ENCODE data around the gene ANP32B.
A peak's percentile ranks its signal among the peaks of the same experiment; 100 is the strongest.

The ANP32B gene

DNA sequence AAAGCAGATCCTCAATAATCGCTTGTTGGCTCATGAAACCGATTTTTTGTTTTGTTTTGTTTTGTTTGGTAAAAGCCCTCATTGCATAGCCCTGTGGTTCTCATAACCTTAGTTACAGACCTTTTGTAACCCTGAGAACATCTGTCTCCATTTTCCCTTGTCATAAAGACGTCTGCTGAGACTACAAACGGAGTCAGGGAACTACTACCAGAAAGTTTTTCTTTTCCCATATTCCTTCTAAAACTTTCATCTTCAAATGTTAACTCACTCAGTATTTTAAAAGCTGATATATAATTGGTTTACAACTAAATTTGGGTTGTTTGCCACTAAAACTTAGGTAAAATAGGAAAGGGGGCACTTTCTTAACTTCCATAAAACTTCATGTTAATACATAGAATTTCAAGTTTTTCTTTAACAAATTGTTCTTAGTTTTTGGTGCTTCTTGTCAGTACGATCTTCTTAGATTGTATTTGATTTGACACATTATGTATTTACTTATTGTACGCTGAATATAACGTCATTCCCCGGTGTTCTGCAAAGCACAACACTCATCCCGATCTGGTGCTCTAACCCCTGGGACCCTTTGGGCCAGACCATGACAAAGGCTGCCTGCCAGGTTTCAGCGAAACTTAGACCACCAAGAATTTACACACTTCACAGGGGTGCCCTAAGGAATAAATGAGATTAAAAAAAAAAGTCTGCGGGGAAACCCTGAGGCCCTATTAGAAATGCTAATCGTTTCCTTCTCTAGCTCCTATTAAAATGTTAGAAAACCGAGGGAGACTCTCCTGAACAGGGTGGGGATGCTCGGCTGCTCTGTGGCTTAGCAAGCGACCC is 1.1 kb upstream of the ANP32B start:
- no peak for TF ChIP-seq TAF1 (IDR thresholded peaks at IDR 0.05; ENCODE audit: borderline replicate concordance, insufficient read depth, low read length)
- no peak for TF ChIP-seq SIN3A (IDR thresholded peaks at IDR 0.05; ENCODE audit: borderline replicate concordance, insufficient read depth, low read length)
- TF ChIP-seq POLR2AphosphoS5 (IDR thresholded peaks at IDR 0.05; ENCODE audit: low read depth, low read length) = no peak
- TF ChIP-seq FOXP2 (optimal IDR thresholded peaks at IDR 0.05; ENCODE audit: borderline replicate concordance, extremely low read depth, extremely low read length, insufficient read depth) = no peak
- TF ChIP-seq, protein P1, sequence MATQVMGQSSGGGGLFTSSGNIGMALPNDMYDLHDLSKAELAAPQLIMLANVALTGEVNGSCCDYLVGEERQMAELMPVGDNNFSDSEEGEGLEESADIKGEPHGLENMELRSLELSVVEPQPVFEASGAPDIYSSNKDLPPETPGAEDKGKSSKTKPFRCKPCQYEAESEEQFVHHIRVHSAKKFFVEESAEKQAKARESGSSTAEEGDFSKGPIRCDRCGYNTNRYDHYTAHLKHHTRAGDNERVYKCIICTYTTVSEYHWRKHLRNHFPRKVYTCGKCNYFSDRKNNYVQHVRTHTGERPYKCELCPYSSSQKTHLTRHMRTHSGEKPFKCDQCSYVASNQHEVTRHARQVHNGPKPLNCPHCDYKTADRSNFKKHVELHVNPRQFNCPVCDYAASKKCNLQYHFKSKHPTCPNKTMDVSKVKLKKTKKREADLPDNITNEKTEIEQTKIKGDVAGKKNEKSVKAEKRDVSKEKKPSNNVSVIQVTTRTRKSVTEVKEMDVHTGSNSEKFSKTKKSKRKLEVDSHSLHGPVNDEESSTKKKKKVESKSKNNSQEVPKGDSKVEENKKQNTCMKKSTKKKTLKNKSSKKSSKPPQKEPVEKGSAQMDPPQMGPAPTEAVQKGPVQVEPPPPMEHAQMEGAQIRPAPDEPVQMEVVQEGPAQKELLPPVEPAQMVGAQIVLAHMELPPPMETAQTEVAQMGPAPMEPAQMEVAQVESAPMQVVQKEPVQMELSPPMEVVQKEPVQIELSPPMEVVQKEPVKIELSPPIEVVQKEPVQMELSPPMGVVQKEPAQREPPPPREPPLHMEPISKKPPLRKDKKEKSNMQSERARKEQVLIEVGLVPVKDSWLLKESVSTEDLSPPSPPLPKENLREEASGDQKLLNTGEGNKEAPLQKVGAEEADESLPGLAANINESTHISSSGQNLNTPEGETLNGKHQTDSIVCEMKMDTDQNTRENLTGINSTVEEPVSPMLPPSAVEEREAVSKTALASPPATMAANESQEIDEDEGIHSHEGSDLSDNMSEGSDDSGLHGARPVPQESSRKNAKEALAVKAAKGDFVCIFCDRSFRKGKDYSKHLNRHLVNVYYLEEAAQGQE (IDR thresholded peaks at IDR 0.05; ENCODE audit: insufficient read depth in 1 of 2, low read depth in 2 of 2, low read length in 2 of 2) = no peak

DNA sequence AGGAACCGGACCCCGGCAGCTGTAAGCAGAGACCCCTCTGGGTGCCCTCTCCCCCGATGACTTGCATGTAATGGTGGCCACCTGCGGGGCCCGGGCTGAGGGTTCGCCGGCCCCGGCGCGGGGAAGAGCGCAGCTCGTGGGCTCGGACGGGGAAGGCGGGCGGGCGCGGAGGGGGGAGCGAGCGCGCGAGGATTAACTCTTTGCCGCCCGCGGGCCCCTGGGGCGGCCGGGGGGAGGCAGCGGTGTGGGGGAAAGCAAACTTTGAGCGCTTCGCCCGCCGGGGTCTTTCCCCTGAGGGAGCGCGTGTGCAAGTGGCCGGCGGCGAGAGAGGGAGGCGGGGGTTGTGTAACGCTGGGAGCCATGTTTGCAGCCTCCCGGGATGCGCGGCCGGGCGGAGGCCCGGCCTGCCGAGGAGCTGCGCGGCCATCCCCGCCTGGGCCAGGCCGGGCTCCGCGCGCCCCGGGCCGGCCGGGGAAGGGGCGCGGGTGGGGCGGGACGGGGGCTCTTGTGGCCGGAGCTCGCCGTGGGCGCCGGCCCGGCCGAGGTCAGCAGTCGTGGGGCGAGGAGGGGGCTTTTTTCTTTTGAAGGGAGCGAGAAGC is 547 bp downstream of the ANP32B start:
- no peak for TF ChIP-seq POLR2AphosphoS5 (IDR thresholded peaks at IDR 0.05; ENCODE audit: low read depth, low read length)
- TF ChIP-seq SIN3A (IDR thresholded peaks at IDR 0.05; ENCODE audit: borderline replicate concordance, insufficient read depth, low read length) = no peak
- TF ChIP-seq, protein P1 (IDR thresholded peaks at IDR 0.05; ENCODE audit: insufficient read depth in 1 of 2, low read depth in 2 of 2, low read length in 2 of 2) = no peak
- no peak for TF ChIP-seq TAF1 (IDR thresholded peaks at IDR 0.05; ENCODE audit: borderline replicate concordance, insufficient read depth, low read length)
- no peak for TF ChIP-seq FOXP2 (optimal IDR thresholded peaks at IDR 0.05; ENCODE audit: borderline replicate concordance, extremely low read depth, extremely low read length, insufficient read depth)

DNA sequence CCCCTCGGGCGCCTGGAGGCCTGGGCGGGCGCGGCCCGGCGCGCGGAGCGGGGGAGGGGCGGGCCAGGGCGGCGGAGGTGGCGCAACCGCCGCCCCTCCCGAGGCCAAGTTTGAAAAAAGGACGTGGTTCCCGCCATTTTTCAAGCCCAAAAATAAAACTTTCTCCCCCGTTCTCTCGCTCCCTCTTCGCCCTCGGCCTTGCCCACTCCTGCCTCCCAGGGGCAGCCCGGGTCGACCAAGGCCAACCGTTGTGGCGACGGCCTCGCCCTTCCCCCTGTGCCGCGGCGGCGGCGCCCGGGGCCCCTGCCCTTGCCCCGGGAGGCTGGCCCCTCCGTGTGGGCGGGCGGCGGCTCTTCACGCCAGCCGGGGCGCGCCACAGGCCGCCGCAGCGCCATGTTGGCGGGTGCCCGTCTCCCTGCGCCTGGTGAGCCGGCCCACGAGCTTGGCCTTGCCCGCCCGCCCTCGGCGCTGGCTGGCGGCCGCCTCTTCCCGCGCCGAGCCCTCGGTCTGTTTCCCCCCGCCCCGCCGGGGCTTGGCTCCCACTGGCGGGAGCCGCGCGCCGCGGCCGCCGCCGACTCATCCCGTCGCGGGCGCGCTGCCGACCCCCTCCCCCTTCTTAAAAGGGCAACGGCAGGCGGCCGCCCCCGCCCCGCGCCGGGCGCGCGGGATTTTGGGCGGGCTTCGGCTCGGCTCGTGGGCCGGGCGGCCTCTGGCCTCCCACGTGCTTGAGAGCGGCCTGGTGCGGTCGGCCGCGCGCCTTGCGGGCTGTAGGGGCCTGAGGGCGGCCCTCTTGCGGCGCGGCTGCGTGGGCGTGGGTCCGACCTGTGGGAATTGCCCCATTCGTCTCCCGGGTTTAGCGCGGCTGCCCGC is 1.3 kb downstream of the ANP32B start:
- TF ChIP-seq, protein P1 (IDR thresholded peaks at IDR 0.05; ENCODE audit: insufficient read depth in 1 of 2, low read depth in 2 of 2, low read length in 2 of 2) = no peak
- no peak; the same call in 1 of the 2 replicates for TF ChIP-seq TAF1 (IDR thresholded peaks at IDR 0.05; ENCODE audit: borderline replicate concordance, insufficient read depth, low read length)
- TF ChIP-seq POLR2AphosphoS5 (IDR thresholded peaks at IDR 0.05; ENCODE audit: low read depth, low read length) = no peak
- TF ChIP-seq SIN3A (IDR thresholded peaks at IDR 0.05; ENCODE audit: borderline replicate concordance, insufficient read depth, low read length) = no peak
- peak; percentile 16 for TF ChIP-seq FOXP2 (optimal IDR thresholded peaks at IDR 0.05; ENCODE audit: borderline replicate concordance, extremely low read depth, extremely low read length, insufficient read depth)

DNA sequence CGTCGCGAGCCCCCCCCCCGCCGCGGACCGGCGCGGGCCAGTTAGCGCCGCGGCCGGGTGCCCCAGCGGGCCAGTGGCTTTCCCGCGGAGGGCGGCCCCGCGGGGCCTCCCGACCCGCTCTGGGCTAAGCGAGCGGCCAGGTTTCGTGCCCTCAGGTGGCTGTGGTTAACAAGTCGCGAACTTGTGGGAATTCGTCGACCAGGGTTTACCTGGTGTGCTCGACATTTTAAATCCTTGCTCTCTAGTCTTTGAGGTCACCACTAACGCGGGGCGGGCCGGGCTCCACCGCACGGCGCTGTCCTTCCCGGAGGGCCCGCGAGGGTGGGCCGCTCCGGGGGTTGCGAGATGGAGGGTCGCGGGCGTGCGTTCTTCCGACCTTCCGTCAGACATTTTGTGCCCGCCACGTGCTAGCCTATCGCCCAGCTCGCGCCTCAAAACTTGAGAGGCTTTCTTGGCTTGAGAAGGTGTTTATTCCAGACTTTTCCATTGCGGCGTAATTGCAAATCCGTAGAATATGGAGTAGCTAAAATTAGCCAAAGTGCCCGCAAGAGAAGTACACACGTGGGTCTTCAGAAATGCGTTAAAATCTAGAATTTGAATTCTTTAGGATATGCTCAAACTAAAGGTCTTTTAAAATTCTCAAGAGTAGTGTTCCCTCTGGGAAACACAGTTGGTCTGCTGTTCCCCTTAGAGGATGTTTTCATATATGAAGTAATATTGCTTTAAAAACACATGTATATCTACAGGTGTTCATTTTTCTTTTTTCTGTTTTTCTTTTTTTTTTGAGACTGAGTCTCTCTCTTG is 2.1 kb downstream of the ANP32B start:
- TF ChIP-seq POLR2AphosphoS5 (IDR thresholded peaks at IDR 0.05; ENCODE audit: low read depth, low read length) = no peak
- TF ChIP-seq FOXP2 (optimal IDR thresholded peaks at IDR 0.05; ENCODE audit: borderline replicate concordance, extremely low read depth, extremely low read length, insufficient read depth) = peak; percentile 1

Data from PFSK-1 (cell line).